KG1 (cell line): Measurements from ENCODE around the gene EHD1.
"Not testable (repeated sequence)": the region's sequence is repeated elsewhere in the genome, so short reads cannot be mapped to it uniquely, and the experiment has no call there.

ENCODE experiments used
- DNase-seq: peaks from one replicate; lab custom pipeline; 2025; lab: John Stamatoyannopoulos, UW

Gene EHD1

GRCh38 chr11:64856382-64857227 is 21.8 kb downstream of the EHD1 start:
- no peak for DNase-seq

GRCh38 chr11:64855596-64856304 is 22.7 kb downstream of the EHD1 start:
- no peak for DNase-seq

DNA sequence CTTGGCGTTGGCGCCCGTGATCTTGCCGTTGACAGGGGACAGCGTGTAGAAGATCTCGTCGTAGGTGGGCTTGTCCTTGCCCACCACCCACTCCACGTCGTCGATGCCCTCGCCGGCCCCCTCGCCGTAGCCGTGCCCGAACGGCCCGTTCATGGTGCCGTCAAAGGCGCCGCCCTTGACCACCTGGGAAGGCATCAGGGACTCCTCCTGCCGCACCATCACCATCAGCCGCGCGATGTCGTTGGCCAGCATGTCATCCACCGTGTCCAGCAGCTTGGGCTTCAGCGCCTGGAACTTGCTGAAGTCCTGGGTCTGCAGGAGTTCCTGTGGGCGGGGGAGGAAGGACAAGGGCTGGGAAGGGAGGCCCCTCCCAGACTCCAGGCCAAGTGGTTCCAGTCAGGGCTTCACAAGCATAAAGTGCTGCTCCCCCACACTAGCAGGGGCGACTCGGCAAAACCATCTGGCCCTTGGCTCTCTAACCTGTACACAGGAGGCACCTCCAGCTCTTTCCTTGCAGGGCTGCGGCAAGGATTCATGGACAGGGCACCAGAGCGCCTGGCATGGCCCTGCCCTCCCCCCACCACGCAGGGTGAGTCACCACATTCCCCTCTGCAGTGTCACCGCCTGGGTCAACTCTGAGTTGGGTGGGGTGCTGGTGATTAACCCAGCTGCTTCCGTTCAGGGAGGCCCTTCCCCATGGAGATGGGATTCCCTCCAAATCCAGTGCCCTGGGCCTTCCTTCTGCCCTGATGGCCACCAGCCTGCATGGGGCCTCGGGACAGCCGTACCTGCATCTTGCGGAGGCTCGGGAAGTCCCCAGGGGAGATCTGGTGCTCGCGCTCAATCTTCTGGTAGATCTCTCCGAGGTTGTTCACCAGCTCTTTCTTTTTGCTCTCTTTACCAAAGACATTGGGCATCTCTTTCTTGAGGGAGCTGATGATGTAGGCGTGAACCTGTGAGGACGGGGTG is 23.6 kb downstream of the EHD1 start:
- DNase-seq, result no peak

- DNase-seq, result no peak
Measured at GRCh38 chr11:64854157-64854533, 24.3 kb downstream of the EHD1 start.

DNA sequence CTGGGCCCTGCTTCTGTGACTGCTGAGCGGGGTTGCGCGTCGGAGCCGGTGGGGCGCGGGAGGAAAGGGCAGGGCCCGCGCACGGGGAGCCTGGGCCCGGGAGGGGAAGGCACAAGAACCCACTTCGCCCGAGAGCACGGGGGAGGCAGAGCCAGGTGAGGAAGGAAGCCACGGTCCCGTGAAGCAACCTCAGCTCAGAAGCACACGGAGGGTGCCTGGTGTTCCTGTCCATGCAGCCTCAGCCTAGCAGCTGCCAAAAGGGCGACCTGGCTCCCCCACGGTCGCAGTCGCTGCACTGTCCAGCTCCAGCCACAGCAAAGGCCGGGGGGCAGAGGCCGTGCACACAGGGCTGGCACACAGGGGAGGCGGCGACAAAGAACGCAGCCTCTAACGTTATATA is 24.7 kb downstream of the EHD1 start:
- DNase-seq, result no peak

DNA sequence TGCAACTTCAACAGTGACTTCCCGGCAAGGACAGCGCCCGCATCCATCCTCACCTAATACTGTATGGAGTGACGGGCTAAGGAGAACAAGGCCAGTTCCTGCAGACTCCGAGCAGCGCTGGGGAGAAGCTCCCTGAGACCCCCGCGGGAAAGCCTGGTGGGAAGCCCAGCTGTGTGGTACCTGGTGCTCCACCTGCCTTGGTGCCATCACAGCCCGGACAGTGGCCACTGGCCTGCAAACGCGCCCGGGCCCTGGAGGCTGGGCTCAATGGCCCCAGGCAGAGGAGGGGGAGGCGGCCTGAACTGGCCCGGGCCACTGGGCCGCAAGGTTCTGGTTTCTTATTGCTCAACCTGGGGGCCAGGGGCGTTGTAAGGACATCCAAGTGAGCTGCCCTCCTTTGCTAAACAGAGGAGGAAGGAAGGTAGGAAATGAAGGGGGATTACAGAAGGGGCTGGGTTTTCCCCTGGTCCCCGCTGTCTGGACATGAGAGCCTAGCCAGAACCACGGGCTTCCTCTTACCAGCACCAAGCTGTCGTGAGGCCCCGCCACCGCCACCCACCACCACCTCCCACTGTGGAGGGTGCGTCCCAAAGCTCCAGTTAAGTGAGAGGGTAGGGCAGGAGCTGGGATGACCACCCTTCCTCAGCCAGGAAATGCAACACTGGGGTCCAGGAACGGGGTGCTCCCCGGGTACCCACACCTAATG is 25.5 kb downstream of the EHD1 start:
- no peak for DNase-seq

DNA sequence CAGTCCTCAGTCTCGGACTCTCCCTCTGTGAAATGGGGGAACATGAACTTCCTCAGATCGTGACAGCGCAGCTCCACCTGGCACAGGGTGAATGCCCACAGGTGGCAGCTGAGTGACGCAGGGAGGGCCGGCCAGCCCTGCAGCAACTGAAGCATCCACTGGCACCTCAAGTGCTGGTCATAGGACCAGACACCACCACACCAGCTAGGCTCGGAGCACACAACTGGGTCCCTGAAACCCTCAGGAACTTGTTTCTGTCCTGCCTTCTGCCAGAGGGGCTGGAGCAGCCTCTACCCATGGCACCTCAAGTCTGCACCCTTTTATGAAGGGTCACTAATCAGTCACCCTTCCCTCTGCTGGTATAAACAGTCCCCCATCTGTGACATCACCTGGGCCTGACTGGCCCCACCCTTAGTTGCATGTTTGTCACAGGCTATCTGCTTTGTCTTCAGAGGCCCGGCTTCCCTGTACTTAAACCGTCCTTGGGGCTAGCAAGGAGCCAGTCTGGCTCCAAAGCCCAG is 26.5 kb downstream of the EHD1 start:
- no peak for DNase-seq

DNA sequence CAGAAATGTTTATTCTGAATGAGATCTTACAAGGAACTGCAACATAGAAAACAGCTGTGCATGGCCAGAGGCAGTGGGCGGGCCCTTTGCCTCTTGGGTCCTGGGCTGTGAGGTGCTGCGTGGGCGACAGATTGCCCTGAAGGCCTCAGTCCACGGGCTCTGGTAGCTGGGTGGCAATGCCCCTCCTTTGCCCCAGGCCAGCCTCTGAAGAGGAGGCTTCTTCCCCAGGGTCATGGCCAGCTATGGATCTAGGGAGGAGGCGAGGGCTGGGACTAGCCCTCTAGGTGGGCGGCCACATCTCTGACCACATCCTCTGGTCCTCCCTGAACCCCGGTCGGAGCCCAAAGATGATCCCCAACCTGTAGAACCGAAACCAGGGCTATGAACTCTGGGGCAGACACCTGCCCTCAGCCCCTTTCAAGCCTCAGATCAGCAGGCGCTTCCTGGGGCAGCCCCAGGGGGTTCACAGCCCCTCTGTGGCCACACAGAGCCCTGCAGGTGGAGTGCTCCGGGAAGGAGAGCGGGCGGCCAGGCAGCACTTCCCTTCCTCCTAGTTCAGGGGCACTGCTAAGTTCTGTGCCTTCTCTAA is 27.3 kb downstream of the EHD1 start:
- no peak for DNase-seq

DNA sequence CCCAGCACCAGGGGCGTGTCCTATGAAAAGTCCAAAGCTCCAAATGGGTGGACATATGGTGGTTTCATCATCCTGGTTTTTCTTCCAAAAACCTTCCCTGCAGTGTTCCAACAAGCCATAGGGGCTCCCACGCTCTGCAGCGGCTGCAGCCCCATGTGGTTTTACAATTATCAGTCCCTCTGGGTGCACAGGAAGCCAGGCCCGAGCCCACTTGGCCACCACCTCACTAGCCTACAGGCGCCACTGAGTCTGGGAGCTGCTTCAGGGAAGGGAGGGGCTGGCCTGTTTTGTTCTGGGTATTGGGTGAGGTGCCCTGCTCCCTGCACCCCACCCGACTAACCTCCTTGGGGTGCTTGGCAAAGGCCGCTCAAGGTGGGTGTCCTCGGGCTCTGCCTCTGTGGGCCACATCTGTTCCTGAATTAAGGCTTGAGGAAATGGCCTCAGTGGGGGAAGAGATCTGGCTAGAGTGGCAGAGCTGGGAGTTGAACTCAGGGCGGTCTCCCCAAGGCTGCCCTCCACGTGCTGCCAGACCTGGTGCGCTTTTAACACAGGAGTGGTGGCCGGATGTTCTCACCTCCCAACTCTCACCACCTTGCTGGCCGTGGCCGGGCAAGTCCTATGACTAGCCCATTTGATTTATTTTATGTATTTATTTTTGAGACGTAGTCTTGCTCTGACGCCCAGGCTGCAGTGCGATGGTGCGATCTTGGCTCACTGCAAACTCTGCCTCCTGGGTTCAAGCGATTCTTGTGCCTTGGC is 28.6 kb downstream of the EHD1 start:
- DNase-seq, result no peak

GRCh38 chr11:64848826-64849597 is 29.4 kb downstream of the EHD1 start:
- DNase-seq, result no peak

DNA sequence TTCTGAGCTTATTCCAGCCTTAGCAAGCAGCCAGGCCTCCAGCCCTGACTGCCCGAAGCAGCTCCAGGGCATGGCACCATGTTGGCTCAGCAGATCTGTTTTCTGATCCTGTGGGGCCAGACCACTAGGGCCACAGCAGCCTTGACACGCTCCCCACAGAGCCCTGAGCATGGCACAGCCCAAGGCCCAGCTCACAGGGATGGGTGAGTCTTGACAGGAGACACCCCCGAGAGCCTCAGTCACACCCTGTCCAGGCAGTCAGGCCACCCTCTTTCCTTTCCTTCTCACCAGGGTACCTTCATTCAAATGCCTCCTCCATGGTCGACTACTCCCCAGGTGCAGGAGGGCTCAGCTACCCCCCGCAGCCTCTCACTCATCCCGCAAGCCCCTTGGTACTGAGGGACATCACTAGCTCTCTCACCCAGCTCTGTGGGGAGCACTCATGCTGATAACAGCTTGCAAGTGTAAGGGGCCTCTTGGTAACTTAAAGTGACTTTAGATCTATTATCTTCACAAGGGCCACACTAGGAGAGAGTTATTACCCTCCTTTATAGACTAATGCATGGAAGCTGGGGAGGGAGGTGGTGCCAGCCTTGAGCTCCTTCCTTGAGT is 30.1 kb downstream of the EHD1 start:
- DNase-seq, result no peak

DNA sequence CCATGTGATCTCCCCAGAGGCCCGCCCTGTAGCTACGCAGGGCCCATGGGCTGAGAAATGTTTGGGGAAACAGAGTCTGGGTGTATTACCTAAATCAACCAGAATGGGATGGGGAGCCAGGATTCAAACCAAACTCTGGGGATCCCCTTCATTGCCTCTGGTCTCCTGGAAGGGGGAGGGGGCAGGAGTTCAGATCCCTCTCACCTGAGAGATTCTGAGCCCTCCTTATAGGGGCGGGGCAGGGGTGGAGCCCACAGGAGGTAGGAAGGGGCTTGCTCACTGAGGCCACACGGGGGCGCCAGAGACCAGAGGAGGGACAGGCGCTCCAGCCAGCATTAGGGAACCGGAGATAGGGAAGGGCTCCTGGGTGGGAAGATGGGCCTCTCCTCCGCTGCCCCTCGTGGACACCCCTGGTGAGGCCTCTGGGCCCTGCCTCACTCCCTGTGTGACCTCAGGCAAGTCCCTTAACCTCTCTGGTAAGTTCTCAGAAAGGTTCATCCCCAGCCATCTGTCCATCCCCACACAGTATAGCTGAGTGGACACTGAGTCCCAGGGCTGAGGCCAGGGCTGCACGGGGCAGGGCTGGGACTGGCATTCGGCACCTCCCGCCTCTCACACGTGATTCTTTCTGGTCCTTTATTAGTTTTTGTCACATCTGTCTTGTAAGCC is 31.3 kb downstream of the EHD1 start:
- peak; percentile 93 for DNase-seq

GRCh38 chr11:64845776-64846129 is 32.7 kb downstream of the EHD1 start:
- not testable (repeated sequence) for DNase-seq

GRCh38 chr11:64845129-64845775 is 33.2 kb downstream of the EHD1 start:
- no peak for DNase-seq

GRCh38 chr11:64844330-64845128 is 33.9 kb downstream of the EHD1 start, which contains the start of gene CDC42BPG:
Gene CDC42BPG, minus strand, starts transcription at chr11:64844653. Its CDS starts 84 bp downstream, at chr11:64844569.
- DNase-seq, result peak; percentile 37

DNA sequence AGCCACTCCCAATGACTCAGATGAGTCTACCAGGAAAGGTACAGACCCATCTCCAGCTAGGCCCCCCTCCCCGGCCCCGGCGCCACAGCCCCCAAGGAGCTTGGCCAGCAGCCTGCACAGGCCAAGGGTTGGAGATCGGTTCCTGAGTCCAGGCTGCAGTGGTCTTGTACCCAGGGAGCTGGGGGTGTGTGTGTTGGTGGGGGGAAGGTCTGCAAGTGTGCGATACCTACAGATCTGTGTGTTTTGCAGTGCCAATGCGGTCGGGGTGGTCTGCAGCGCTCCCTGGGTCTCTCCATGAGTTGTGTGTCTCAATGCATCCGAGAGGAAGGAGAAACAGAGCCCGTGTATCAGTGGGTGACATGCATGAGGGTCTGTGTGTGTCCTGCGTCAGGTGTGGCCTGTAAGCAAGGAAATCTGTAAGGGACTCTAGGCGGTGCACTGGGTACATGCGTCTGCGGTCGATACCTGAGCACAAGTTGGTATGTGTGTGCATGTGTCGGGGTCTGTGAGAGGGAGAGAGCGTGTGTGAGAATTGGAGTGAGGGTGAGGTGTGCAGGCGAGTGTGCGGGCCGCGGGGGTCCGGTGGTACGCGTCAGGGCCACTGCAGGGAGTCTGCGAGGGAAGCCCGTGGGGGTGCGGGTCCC is 34.6 kb downstream of the EHD1 start:
- DNase-seq, result no peak
